ENCODE measurements around the gene SH2D6.
"Not testable (repeated sequence)": the region's sequence is repeated elsewhere in the genome, so short reads cannot be mapped to it uniquely, and the experiment has no call there.

The SH2D6 gene

GRCh38 chr2:85398426-85399182 is 19.9 kb upstream of the SH2D6 start:
- no peak for DNase-seq (ENCODE audit: low spot score)

GRCh38 chr2:85399183-85399455 is 19.4 kb upstream of the SH2D6 start:
- no peak for DNase-seq (ENCODE audit: low spot score)

- no peak for DNase-seq (ENCODE audit: low spot score)
These were observed 18.5 kb upstream of the SH2D6 start for GRCh38 chr2:85400023-85400422.

- DNase-seq (ENCODE audit: low spot score): no peak
These were observed 17.7 kb upstream of the SH2D6 start for GRCh38 chr2:85400541-85401463.

GRCh38 chr2:85401464-85401805 is 17.1 kb upstream of the SH2D6 start:
- no peak for DNase-seq (ENCODE audit: low spot score)

- DNase-seq (ENCODE audit: low spot score): no peak
These were observed 16.7 kb upstream of the SH2D6 start for GRCh38 chr2:85401844-85402243.

- DNase-seq (ENCODE audit: low spot score): no peak
These were observed 13.1 kb upstream of the SH2D6 start for GRCh38 chr2:85405201-85406059.

- DNase-seq (ENCODE audit: low spot score): peak; percentile 70
These were observed 8.5 kb upstream of the SH2D6 start, which contains the start of gene CAPG for GRCh38 chr2:85409845-85410583. TSS of gene CAPG (minus strand) at chr2:85410366. CDS start at chr2:85402145, 8,221 bp downstream.

GRCh38 chr2:85410584-85411404 is 7.7 kb upstream of the SH2D6 start:
- no peak for DNase-seq (ENCODE audit: low spot score)

GRCh38 chr2:85411405-85411748 is 7.1 kb upstream of the SH2D6 start:
- DNase-seq (ENCODE audit: low spot score): no peak

GRCh38 chr2:85413592-85414420 is 4.7 kb upstream of the SH2D6 start:
- no peak for DNase-seq (ENCODE audit: low spot score)

GRCh38 chr2:85414421-85414759 is 4.1 kb upstream of the SH2D6 start:
- DNase-seq (ENCODE audit: low spot score): not testable (repeated sequence)

GRCh38 chr2:85414761-85415553 is 3.6 kb upstream of the SH2D6 start:
- DNase-seq (ENCODE audit: low spot score): no peak

- DNase-seq (ENCODE audit: low spot score): no peak
These were observed 2.4 kb upstream of the SH2D6 start for GRCh38 chr2:85415980-85416650.

GRCh38 chr2:85419009-85419675 is 628 bp downstream of the SH2D6 start:
- no peak for DNase-seq (ENCODE audit: low spot score)

- peak; percentile 91 for DNase-seq (ENCODE audit: low spot score)
These were observed 2.2 kb downstream of the SH2D6 start for GRCh38 chr2:85420536-85421259.

- DNase-seq (ENCODE audit: low spot score): no peak
These were observed 3.0 kb downstream of the SH2D6 start for GRCh38 chr2:85421260-85422071.

Measured in germinal center (tissue), 1 donor.